PC-9 (cell line): ENCODE data around the gene COL25A1. TPM values are rescaled to one million over a fixed set of nuclear protein-coding genes. Genes with fewer than 3 reads are reported as not detected.

Experiments used
- BruUV-seq: library from RNA; stranded (reverse); fragments of 400-500 nt; replicated peaks from 2 replicates; lab custom pipeline; 2021; lab: Mats Ljungman, UMichigan
- CTCF ChIA-PET: fragments of 300-600 bp; sonication (Branson Sonifier 250); formaldehyde crosslinking; loops from one replicate; lab custom pipeline; 2022; ENCODE audit warnings: antibody characterized with exemption; lab: Charles Lee
- POLR2A ChIA-PET: fragments of 300-600 bp; sonication (Branson Sonifier 250); formaldehyde crosslinking; loops from one replicate; lab custom pipeline; 2022; ENCODE audit warnings: antibody characterized with exemption; ENCODE audit not compliant: unreplicated experiment; lab: Charles Lee
- DNase-seq, 2 experiments: peaks; one replicate each; pipeline versions ENCODE4 v3.0.0 to v3.0.0-alpha.2; 2015 to 2022; ENCODE audit warnings: mixed read lengths in 1 of 2
- H2AFZ ChIP-seq: fragments of 200-600 bp; sonication (generic); 2 replicates; pipeline ENCODE4 v1.8.1; 2017; ENCODE audit warnings: antibody characterized with exemption
- H3F3A ChIP-seq: fragments of 200-600 bp; sonication (generic); 2 replicates; pipeline ENCODE4 v1.8.1; 2017; ENCODE audit warnings: antibody characterized with exemption, mild to moderate bottlenecking, low read depth; ENCODE audit not compliant: insufficient read depth
- H3K27ac ChIP-seq: fragments of 200-600 bp; sonication (generic); 2 replicates; pipeline ENCODE4 v1.6.1; 2016; ENCODE audit warnings: mixed run types
- H3K27me3 ChIP-seq: fragments of 200-600 bp; sonication (generic); 2 replicates; pipeline ENCODE4 v1.6.1; 2016; ENCODE audit warnings: low read depth, mixed run types; ENCODE audit not compliant: insufficient read depth
- H3K36me3 ChIP-seq: fragments of 200-600 bp; sonication (generic); 2 replicates; pipeline ENCODE4 v1.6.1; 2016; ENCODE audit warnings: low read depth, mixed run types
- H3K4me1 ChIP-seq: fragments of 200-600 bp; sonication (generic); replicated peaks from 2 replicates; pipeline ENCODE4 v1.6.1; 2016; ENCODE audit warnings: mixed run types; ENCODE audit not compliant: insufficient read depth
- H3K4me2 ChIP-seq: fragments of 200-600 bp; sonication (generic); 2 replicates; pipeline ENCODE4 v1.6.1; 2017; ENCODE audit warnings: mixed run types
- H3K4me3 ChIP-seq: fragments of 200-600 bp; sonication (generic); 2 replicates; pipeline ENCODE4 v1.6.1; 2016; ENCODE audit warnings: mixed run types
- H3K79me2 ChIP-seq: fragments of 200-600 bp; sonication (generic); 2 replicates; pipeline ENCODE4 v1.6.1; 2017; ENCODE audit warnings: low read depth, mixed run types
- H3K9me2 ChIP-seq: fragments of 200-600 bp; sonication (generic); 2 replicates; pipeline ENCODE4 v1.8.1; 2017; ENCODE audit warnings: mild to moderate bottlenecking; ENCODE audit not compliant: insufficient read depth
- H3K9me3 ChIP-seq: fragments of 200-600 bp; sonication (generic); 2 replicates; pipeline ENCODE4 v1.8.1; 2016; ENCODE audit warnings: low read depth; ENCODE audit not compliant: insufficient read depth
- H4K20me1 ChIP-seq: fragments of 200-600 bp; sonication (generic); 2 replicates; pipeline ENCODE4 v1.8.1; 2017; ENCODE audit not compliant: insufficient read depth
- CTCF ChIP-seq: fragments of 200-600 bp; sonication (generic); conservative IDR thresholded peaks from 2 replicates; pipeline ENCODE4 v1.6.1; 2017; ENCODE audit warnings: mixed run types, antibody characterized with exemption, mild to moderate bottlenecking, moderate library complexity
- EZH2 ChIP-seq: fragments of 200-600 bp; sonication (generic); IDR thresholded peaks from 2 replicates; pipeline ENCODE4 v1.8.0; 2017; ENCODE audit warnings: antibody characterized with exemption, low read depth
- intact Hi-C: fragments of 100-400 bp; cut with micrococcal nuclease; formaldehyde crosslinking; loops from one replicate; pipeline ENCODE4 v1.10.0; 2022; ENCODE audit not compliant: unreplicated experiment
- total RNA-seq: library from RNA; stranded (reverse); gene quantifications from 2 replicates; pipeline ENCODE4 v1.2.3, GENCODE V29; 2021

The COL25A1 gene
- total RNA-seq, 1 experiment from 2014 or later, result not detected

GRCh38 chr4:108796173-108796572 lies 506.3 kb downstream of the COL25A1 start:
- H3K36me3 ChIP-seq, result no peaks in the 10 kb centered on the region

GRCh38 chr4:108795733-108796132 lies 506.7 kb downstream of the COL25A1 start:
- H3K4me3 ChIP-seq, result no peak overlapping the region
- TF ChIP-seq EZH2 (no peak), CTCF (no peak)
- no peaks in the 10 kb centered on the region for H4K20me1 ChIP-seq
- DNase-seq, result no peak
- no peaks in the 10 kb centered on the region for H3K79me2 ChIP-seq
- ChIA-PET POLR2A (no interaction called here), CTCF (no interaction called here)
- H3K4me2 ChIP-seq, result no peak overlapping the region
- intact Hi-C loops, result no loop called here
- no peak overlapping the region for H2AFZ ChIP-seq
- H3K9me2 ChIP-seq, result no peaks in the 10 kb centered on the region
- H3K27ac ChIP-seq, result no peak overlapping the region
- no peaks in the 10 kb centered on the region for H3K36me3 ChIP-seq
- no peaks in the 10 kb centered on the region for H3F3A ChIP-seq
- no peaks in the 10 kb centered on the region for H3K9me3 ChIP-seq
- no peaks in the 10 kb centered on the region for H3K27me3 ChIP-seq
- no TSS peak for BruUV-seq
- no peaks in the 10 kb centered on the region for H3K4me1 ChIP-seq

More at GRCh38 chr4:108796173-108796572, 506.3 kb downstream of the COL25A1 start:
- no peaks in the 10 kb centered on the region for H3K9me2 ChIP-seq
- ChIA-PET POLR2A (no interaction called here), CTCF (no interaction called here)
- no peak for TF ChIP-seq CTCF
- no peak for TF ChIP-seq EZH2
- H3K4me1 ChIP-seq, result no peaks in the 10 kb centered on the region
- no peaks in the 10 kb centered on the region for H4K20me1 ChIP-seq
- BruUV-seq, result no TSS peak
- no peak for DNase-seq
- H3K9me3 ChIP-seq, result no peaks in the 10 kb centered on the region
- H3K4me3 ChIP-seq, result no peak overlapping the region
- H3K4me2 ChIP-seq, result no peak overlapping the region
- H2AFZ ChIP-seq, result no peak overlapping the region
- intact Hi-C loops, result no loop called here
- no peak overlapping the region for H3K27ac ChIP-seq
- no peaks in the 10 kb centered on the region for H3K27me3 ChIP-seq
- no peaks in the 10 kb centered on the region for H3F3A ChIP-seq
- H3K79me2 ChIP-seq, result no peaks in the 10 kb centered on the region

- TF ChIP-seq EZH2 (no peak), CTCF (no peak)
- Histone ChIP-seq H3K9me2 (no peaks in the 10 kb centered on the region), H3F3A (no peaks in the 10 kb centered on the region), H3K36me3 (no peaks in the 10 kb centered on the region), H3K4me2 (no peak overlapping the region), H2AFZ (no peak overlapping the region), H4K20me1 (no peaks in the 10 kb centered on the region), H3K9me3 (no peaks in the 10 kb centered on the region), H3K4me3 (no peak overlapping the region), H3K79me2 (no peaks in the 10 kb centered on the region), H3K27ac (no peak overlapping the region), H3K4me1 (no peaks in the 10 kb centered on the region), H3K27me3 (no peaks in the 10 kb centered on the region)
- POLR2A ChIA-PET, result no interaction called here
- CTCF ChIA-PET, result no interaction called here
- no TSS peak for BruUV-seq
- intact Hi-C loops, result no loop called here
- no peak for DNase-seq
Measured at GRCh38 chr4:108794136-108794535, 508.3 kb downstream of the COL25A1 start.
